ENCODE results near the gene LACRT. TPM values are rescaled to one million over a fixed set of nuclear protein-coding genes. Genes with fewer than 3 reads are reported as not detected.

The LACRT gene
- total and polyA plus RNA-seq, 2 donors (not counting 3 experiments of a cell fraction or from before 2014, with no cell fraction given): not detected

DNA sequence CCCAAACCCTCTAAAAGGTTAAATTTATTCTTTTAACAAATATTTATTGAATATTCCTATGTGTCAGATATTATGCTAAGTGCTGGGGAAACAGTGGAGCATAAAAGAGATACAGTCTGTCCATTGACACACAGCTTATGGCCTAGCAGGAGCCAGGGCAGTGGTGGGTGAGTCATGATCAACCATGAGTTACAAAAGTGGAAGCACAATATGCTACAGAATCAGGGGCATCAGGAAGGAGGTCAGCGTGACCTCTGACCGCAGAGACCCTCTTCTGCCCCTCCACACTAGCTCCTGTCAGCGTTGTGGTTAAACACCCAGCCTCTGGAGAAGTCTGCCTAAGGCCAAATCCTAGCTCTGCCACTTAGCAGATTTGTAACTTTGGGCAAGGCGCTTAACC, 41.6 kb downstream of the LACRT start:
- Histone ChIP-seq H3K79me2 (ENCODE audit: control insufficient read depth, insufficient read depth, low read length) (no peaks in the 10 kb centered on the region), H3K4me3 (replicated peaks in 1 of 3; ENCODE audit: insufficient read depth in 1 of 3, low read depth in 1 of 3, low read length in 3 of 3) (no peak overlapping the region), H3K27me3 (ENCODE audit: control insufficient read depth in 2 of 2, insufficient read depth in 2 of 2, low read length in 2 of 2) (peaks cover 42 to 44% of the 10 kb centered on the region in 2 experiments), H3K9me1 (replicated peaks; ENCODE audit: control insufficient read depth, extremely low read depth, insufficient read depth, low read length) (no peaks in the 10 kb centered on the region), H3K36me3 (ENCODE audit: control insufficient read depth in 2 of 2, extremely low read depth in 1 of 2, insufficient read depth in 2 of 2, low read length in 2 of 2) (no peaks in the 10 kb centered on the region), H3K4me2 (ENCODE audit: insufficient read depth, low read length) (no peak overlapping the region), H3K27ac (ENCODE audit: insufficient read depth, low read depth, low read length) (no peak overlapping the region), H4K20me1 (replicated peaks; ENCODE audit: control insufficient read depth, extremely low read depth, insufficient read depth, low read length) (no peaks in the 10 kb centered on the region), H2AFZ (ENCODE audit: low read depth, low read length) (no peak overlapping the region), H3K9ac (replicated peaks; ENCODE audit: extremely low read depth, insufficient read depth, low read length) (no peak overlapping the region), H3K9me3 (replicated peaks; ENCODE audit: control insufficient read depth, insufficient read depth, low read length) (no peaks in the 10 kb centered on the region), H3K4me1 (ENCODE audit: control insufficient read depth, extremely low read depth, insufficient read depth, low read length) (no peaks in the 10 kb centered on the region)
- POLR2A ChIA-PET: interaction anchor here (0.7 kb wide), 1 partner anchor 597 kb away, joined by 3 read pairs; no protein-coding TSS in a partner anchor
- TF ChIP-seq JUN (IDR thresholded peaks at IDR 0.05; ENCODE audit: borderline replicate concordance, insufficient read depth, insufficient read length, low read depth) (no peak), GATA2 (IDR thresholded peaks at IDR 0.05; ENCODE audit: insufficient read depth, insufficient read length, low read depth, low read length) (no peak), FOS (IDR thresholded peaks at IDR 0.05; ENCODE audit: borderline replicate concordance, insufficient read depth, low read length) (no peak), POLR2A (IDR thresholded peaks at IDR 0.05; ENCODE audit: low read depth, low read length) (no peak), MYC (IDR thresholded peaks at IDR 0.05; ENCODE audit: low read depth, low read length) (no peak), EZH2 (IDR thresholded peaks at IDR 0.05; ENCODE audit: borderline replicate concordance, low read depth, low read length, severe bottlenecking) (no peak)
- TF ChIP-seq, protein P1, sequence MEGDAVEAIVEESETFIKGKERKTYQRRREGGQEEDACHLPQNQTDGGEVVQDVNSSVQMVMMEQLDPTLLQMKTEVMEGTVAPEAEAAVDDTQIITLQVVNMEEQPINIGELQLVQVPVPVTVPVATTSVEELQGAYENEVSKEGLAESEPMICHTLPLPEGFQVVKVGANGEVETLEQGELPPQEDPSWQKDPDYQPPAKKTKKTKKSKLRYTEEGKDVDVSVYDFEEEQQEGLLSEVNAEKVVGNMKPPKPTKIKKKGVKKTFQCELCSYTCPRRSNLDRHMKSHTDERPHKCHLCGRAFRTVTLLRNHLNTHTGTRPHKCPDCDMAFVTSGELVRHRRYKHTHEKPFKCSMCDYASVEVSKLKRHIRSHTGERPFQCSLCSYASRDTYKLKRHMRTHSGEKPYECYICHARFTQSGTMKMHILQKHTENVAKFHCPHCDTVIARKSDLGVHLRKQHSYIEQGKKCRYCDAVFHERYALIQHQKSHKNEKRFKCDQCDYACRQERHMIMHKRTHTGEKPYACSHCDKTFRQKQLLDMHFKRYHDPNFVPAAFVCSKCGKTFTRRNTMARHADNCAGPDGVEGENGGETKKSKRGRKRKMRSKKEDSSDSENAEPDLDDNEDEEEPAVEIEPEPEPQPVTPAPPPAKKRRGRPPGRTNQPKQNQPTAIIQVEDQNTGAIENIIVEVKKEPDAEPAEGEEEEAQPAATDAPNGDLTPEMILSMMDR (IDR thresholded peaks at IDR 0.05; ENCODE audit: extremely low read depth in 1 of 2, insufficient read depth in 1 of 2, low read depth in 1 of 2, low read length in 2 of 2): no peak
- TF ChIP-seq, protein P2, sequence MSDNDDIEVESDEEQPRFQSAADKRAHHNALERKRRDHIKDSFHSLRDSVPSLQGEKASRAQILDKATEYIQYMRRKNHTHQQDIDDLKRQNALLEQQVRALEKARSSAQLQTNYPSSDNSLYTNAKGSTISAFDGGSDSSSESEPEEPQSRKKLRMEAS (IDR thresholded peaks at IDR 0.05; ENCODE audit: insufficient read depth, insufficient read length): no peak
- CTCF ChIA-PET: interaction anchor here (1.6 to 2.8 kb wide), 4 partner anchors 9 to 29 kb away, joined by 5 to 27 read pairs (median 6); no protein-coding TSS in a partner anchor
- FAIRE-seq: no peak
- no peak for DNase-seq (ENCODE audit: low read depth, low spot score)
- dilution Hi-C loops (cut with MboI; ENCODE audit: extremely low pct_ligation_motif_present, low sequenced_read_pairs) (no loop called here), intact Hi-C loops (cut with micrococcal nuclease) (no loop called here)
- BruUV-seq (replicated peaks): no TSS peak

Data from endothelial cell of umbilical vein (primary cell).